SK-N-SH (cell line): ENCODE results near the gene IFIT1B. TPM values are rescaled to one million over a fixed set of nuclear protein-coding genes. Genes with fewer than 3 reads are reported as not detected.
A peak's percentile ranks its signal among the peaks of the same experiment; 100 is the strongest.
"Not testable (repeated sequence)": the region's sequence is repeated elsewhere in the genome, so short reads cannot be mapped to it uniquely, and the experiment has no call there.

Source experiments
- CTCF ChIA-PET: fragments of 300-600, 350-600 bp; formaldehyde crosslinking; extraction: SDS; loops from one replicate; lab custom pipeline; 2021; lab: Yijun Ruan, JAX
- POLR2A ChIA-PET: fragments of 350-600 bp; sonication (Branson Sonifier 250); formaldehyde crosslinking; extraction: SDS; loops from one replicate; lab custom pipeline; 2020; ENCODE audit warnings: antibody characterized with exemption, inconsistent platforms; lab: Yijun Ruan, JAX
- DNase-seq: peaks from one replicate; pipeline ENCODE4 v3.0.0; 2012
- H2AFZ ChIP-seq: fragments of 200-600 bp; sonication (generic); 2 replicates; pipeline ENCODE4 v1.8.1; 2016; ENCODE audit warnings: antibody characterized with exemption, mild to moderate bottlenecking, low read depth
- H3F3A ChIP-seq: fragments of 200-600 bp; sonication (generic); replicated peaks from 2 replicates; pipeline ENCODE3; 2016; ENCODE audit warnings: antibody characterized with exemption, mild to moderate bottlenecking; ENCODE audit not compliant: insufficient read depth
- H3K27ac ChIP-seq, 2 experiments: fragments of 200-500 bp in 1 of 2; fragments of 200-600 bp in 1 of 2; sonication (Bioruptor generic) in 1 of 2; sonication (generic), shearing (Covaris generic) in 1 of 2; 2 replicates each; pipeline versions ENCODE4 v1.5.1 to v1.6.1; 2014 to 2016; ENCODE audit warnings: low read depth in 2 of 2, inconsistent platforms in 1 of 2, low read length in 1 of 2, mild to moderate bottlenecking in 1 of 2, mixed read lengths in 1 of 2
- H3K27me3 ChIP-seq: fragments of 200-600 bp; sonication (generic), shearing (Covaris generic); 2 replicates; pipeline ENCODE4 v1.6.1; 2016; ENCODE audit warnings: mixed run types; ENCODE audit not compliant: insufficient read depth
- H3K36me3 ChIP-seq, 2 experiments: fragments of 200-500 bp in 1 of 2; fragments of 200-600 bp in 1 of 2; sonication (Bioruptor generic) in 1 of 2; sonication (generic) in 1 of 2; replicated peaks in 1 of 2; 2 replicates each; pipeline versions ENCODE3 to v1.5.1; 2014 to 2016; ENCODE audit warnings: low read length in 1 of 2, mild to moderate bottlenecking in 1 of 2; ENCODE audit not compliant: insufficient read depth in 2 of 2, control insufficient read depth in 1 of 2
- H3K4me1 ChIP-seq, 2 experiments: fragments of 200-500 bp in 1 of 2; fragments of 200-600 bp in 1 of 2; sonication (Bioruptor generic) in 1 of 2; sonication (generic), shearing (Covaris generic) in 1 of 2; 2 replicates each; pipeline versions ENCODE4 v1.5.1 to v1.6.1; 2014 to 2016; ENCODE audit warnings: low read depth in 1 of 2, low read length in 1 of 2, mixed run types in 1 of 2; ENCODE audit not compliant: insufficient read depth in 2 of 2, control insufficient read depth in 1 of 2
- H3K4me2 ChIP-seq: fragments of 200-600 bp; sonication (generic), shearing (Covaris generic); 2 replicates; pipeline ENCODE4 v1.6.1; 2017; ENCODE audit warnings: mixed run types
- H3K4me3 ChIP-seq, 2 experiments: fragments of 200-500 bp in 1 of 2; fragments of 200-600 bp in 1 of 2; sonication (Bioruptor generic) in 1 of 2; sonication (generic), shearing (Covaris generic) in 1 of 2; 2 replicates each; pipeline versions ENCODE4 v1.5.1 to v1.8.1; 2014 to 2016; ENCODE audit warnings: low read depth in 2 of 2, inconsistent platforms in 1 of 2, low read length in 1 of 2, mild to moderate bottlenecking in 1 of 2, mixed read lengths in 1 of 2, moderate library complexity in 1 of 2
- H3K79me2 ChIP-seq: fragments of 200-600 bp; sonication (generic); 2 replicates; pipeline ENCODE4 v1.8.1; 2017; ENCODE audit warnings: mild to moderate bottlenecking; ENCODE audit not compliant: insufficient read depth
- H3K9ac ChIP-seq: fragments of 200-600 bp; sonication (generic); 2 replicates; pipeline ENCODE4 v1.6.1; 2017; ENCODE audit warnings: mixed run types
- H3K9me2 ChIP-seq: fragments of 200-600 bp; sonication (generic); 2 replicates; pipeline ENCODE4 v1.6.1; 2017; ENCODE audit warnings: mixed run types
- H3K9me3 ChIP-seq: fragments of 200-600 bp; sonication (generic); 2 replicates; pipeline ENCODE4 v1.6.1; 2017; ENCODE audit warnings: mixed run types, mild to moderate bottlenecking, moderate library complexity
- H4K20me1 ChIP-seq: fragments of 200-600 bp; sonication (generic); 2 replicates; pipeline ENCODE4 v1.6.1; 2017; ENCODE audit warnings: mild to moderate bottlenecking, mixed run types; ENCODE audit not compliant: insufficient read depth
- CHD2 ChIP-seq: fragments of 150-350 bp; IDR thresholded peaks from 2 replicates; pipeline ENCODE4 v1.6.1; 2018; ENCODE audit warnings: low read length; ENCODE audit not compliant: partially characterized antibody
- FOSL2 ChIP-seq: IDR thresholded peaks from 2 replicates; pipeline ENCODE4 v1.4.0; 2012; ENCODE audit warnings: low read depth, mild to moderate bottlenecking, moderate library complexity, borderline replicate concordance
- JUND ChIP-seq: IDR thresholded peaks from 2 replicates; pipeline ENCODE4 v1.4.0; 2012
- MAX ChIP-seq: IDR thresholded peaks from 2 replicates; pipeline ENCODE4 v1.4.0; 2012; ENCODE audit warnings: low read depth
- MEF2A ChIP-seq: IDR thresholded peaks from 2 replicates; pipeline ENCODE4 v1.4.0; 2012; ENCODE audit warnings: low read depth, borderline replicate concordance
- MXI1 ChIP-seq: IDR thresholded peaks from 2 replicates; pipeline ENCODE4 v1.6.1; 2012; ENCODE audit warnings: mild to moderate bottlenecking, low read depth, low read length, improper control_type of control experiment
- PBX3 ChIP-seq: IDR thresholded peaks from 2 replicates; pipeline ENCODE4; 2012
- POLR2AphosphoS5 ChIP-seq: IDR thresholded peaks from 2 replicates; pipeline ENCODE4 v1.6.1; 2012; ENCODE audit warnings: low read depth, low read length
- RAD21 ChIP-seq: IDR thresholded peaks from 2 replicates; pipeline ENCODE4 v1.6.1; 2012; ENCODE audit warnings: mild to moderate bottlenecking, low read length
- RFX5 ChIP-seq: IDR thresholded peaks from 2 replicates; pipeline ENCODE4 v1.6.1; 2012; ENCODE audit warnings: mild to moderate bottlenecking, improper control_type of control experiment, low read length
- SIN3A ChIP-seq: IDR thresholded peaks from 2 replicates; pipeline ENCODE4 v1.6.1; 2012; ENCODE audit warnings: low read depth, mild to moderate bottlenecking, low read length, moderate library complexity, borderline replicate concordance
- TCF12 ChIP-seq: IDR thresholded peaks from 2 replicates; pipeline ENCODE4 v1.4.0; 2012
- TEAD4 ChIP-seq: IDR thresholded peaks from 2 replicates; pipeline ENCODE4 v1.4.0; 2012; ENCODE audit warnings: mild to moderate bottlenecking, borderline replicate concordance; ENCODE audit not compliant: insufficient read depth
- ZBTB33 ChIP-seq: IDR thresholded peaks from 2 replicates; pipeline ENCODE4 v1.4.0; 2012; ENCODE audit warnings: low read depth, borderline replicate concordance
- WGBS: methylation state at CpG from one replicate; pipeline ENCODE4 v1.1.6; 2017; ENCODE audit warnings: low lambda C conversion rate; 5-methylcytosine and 5-hydroxymethylcytosine counted together
- polyA plus RNA-seq, 3 experiments: library from polyadenylated mRNA; depleted of rRNA; stranded (reverse); fragments of >200 nt; gene quantifications; 2 replicates each; pipeline ENCODE4 v1.2.3, GENCODE V29; 2012

The IFIT1B gene
- polyA plus RNA-seq, 1 of the 3 experiments (the other 2 are of a cell fraction), result 0.03 TPM

DNA sequence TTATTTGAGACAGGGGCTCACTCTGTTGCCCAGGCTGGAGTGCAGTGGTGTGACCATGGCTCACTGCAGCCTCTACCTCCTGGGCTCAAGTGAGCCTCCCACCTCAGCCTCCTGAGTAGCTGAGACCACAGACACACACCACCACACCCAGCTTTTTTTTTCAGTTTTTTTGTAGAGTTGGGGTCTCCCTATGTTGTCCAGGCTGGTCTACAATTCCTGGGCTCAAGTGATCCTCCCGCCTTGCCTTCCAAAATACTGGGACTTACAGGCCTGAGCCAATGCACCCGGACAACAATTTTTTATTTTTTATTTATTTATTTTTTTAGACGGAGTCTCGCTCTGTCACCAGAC, 13.3 kb downstream of the IFIT1B start:
- DNase-seq, POLR2A ChIA-PET, H3K27ac ChIP-seq, H4K20me1 ChIP-seq, H3K9ac ChIP-seq, H3K4me3 ChIP-seq, H2AFZ ChIP-seq, H3K27me3 ChIP-seq, H3K79me2 ChIP-seq, H3K9me2 ChIP-seq, H3K9me3 ChIP-seq, H3K36me3 ChIP-seq, H3K4me2 ChIP-seq: not testable (repeated sequence)
- H3F3A ChIP-seq, result peaks cover 23% of the 10 kb centered on the region
- WGBS, result 99% methylated on average over 4 of the region's 4 CpGs
- H3K4me1 ChIP-seq, result peaks cover 2 to 13% of the 10 kb centered on the region in 2 experiments; a peak in 2 of 4 replicates
- CTCF ChIA-PET, result interaction anchor here (1.1 kb wide), 1 partner anchor 22 kb away, joined by 3 read pairs; no protein-coding TSS in a partner anchor

GRCh38 chr10:89391907-89392756, 14.3 kb downstream of the IFIT1B start, which contains the start of gene IFIT1:
IFIT1 (plus strand) TSS chr10:89392623; CDS start chr10:89392713, 90 bp downstream.
- no peaks in the 10 kb centered on the region for H3K9me3 ChIP-seq
- peak; percentile 21; the same call in 1 of the 2 replicates for TF ChIP-seq MEF2A
- TF ChIP-seq RAD21, result no peak
- TF ChIP-seq TCF12, result 0 out of 2 replicates have a peak, but pooled peaks have one; percentile 29
- TF ChIP-seq MAX, result no peak
- TF ChIP-seq CHD2, result peak; percentile 41
- peak; percentile 67; the same call in 1 of the 2 replicates for TF ChIP-seq SIN3A
- TF ChIP-seq RFX5, result 0 out of 2 replicates have a peak, but pooled peaks have one; percentile 39
- peak; percentile 27; the same call in 1 of the 2 replicates for TF ChIP-seq MXI1
- TF ChIP-seq POLR2AphosphoS5, result 0 out of 2 replicates have a peak, but pooled peaks have one; percentile 24
- TF ChIP-seq TEAD4, result 0 out of 2 replicates have a peak, but pooled peaks have one; percentile 26
- peak within 1 kb of the TSS; percentile 94 for H2AFZ ChIP-seq
- H3K79me2 ChIP-seq, result no peaks in the 10 kb centered on the region
- H3K27me3 ChIP-seq, result no peaks in the 10 kb centered on the region
- peaks cover 2 to 13% of the 10 kb centered on the region in 2 experiments; a peak in 2 of 4 replicates for H3K4me1 ChIP-seq
- ChIA-PET CTCF (interaction anchor here (1.1 to 1.9 kb wide), 2 partner anchors 23 to 133 kb away, joined by 3 to 5 read pairs; no protein-coding TSS in a partner anchor), POLR2A (no interaction called here)
- peak within 1 kb of the TSS; percentile 64 to 65 for H3K4me3 ChIP-seq
- peak; percentile 55 for DNase-seq
- H3F3A ChIP-seq, result peaks cover 23% of the 10 kb centered on the region
- H3K36me3 ChIP-seq, result no peaks in the 10 kb centered on the region
- H3K9me2 ChIP-seq, result 0 out of 2 replicates have a peak, but pooled peaks cover 3% of the 10 kb centered on the region
- peak within 1 kb of the TSS; percentile 78 to 91 for H3K27ac ChIP-seq
- WGBS, result 9% methylated on average over 8 of the region's 8 CpGs
- H3K9ac ChIP-seq, result peak within 1 kb of the TSS; percentile 62; the same call in 1 of the 2 replicates
- peak within 1 kb of the TSS; percentile 78 for H3K4me2 ChIP-seq
- H4K20me1 ChIP-seq, result no peaks in the 10 kb centered on the region

DNA sequence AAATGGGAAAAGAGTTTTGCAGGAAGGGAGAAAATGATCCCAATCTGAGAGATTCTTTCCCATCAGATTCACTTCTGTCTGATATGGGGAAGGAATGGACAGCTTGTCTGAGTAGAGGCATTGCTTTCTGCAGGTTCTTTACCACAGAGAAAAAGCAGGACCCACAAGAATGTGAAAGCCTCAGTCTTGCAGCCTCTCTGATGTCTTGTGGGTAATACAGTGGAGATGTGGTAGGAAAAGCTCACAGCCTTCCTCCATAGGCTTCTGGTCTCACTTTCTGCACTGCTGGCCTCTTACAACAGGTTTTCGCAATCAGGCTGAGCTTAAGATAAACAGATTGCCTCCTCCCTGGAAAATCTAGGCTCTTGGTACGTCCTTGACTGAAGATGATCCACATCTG, 15.1 kb downstream of the IFIT1B start:
- 72% methylated on average over 2 of the region's 2 CpGs for WGBS
- no peaks in the 10 kb centered on the region for H3K36me3 ChIP-seq
- H3K4me3 ChIP-seq, result peak overlapping the region; percentile 64 to 65
- ChIA-PET POLR2A (no interaction called here), CTCF (interaction anchor here (1.1 to 1.9 kb wide), 2 partner anchors 24 to 134 kb away, joined by 3 to 5 read pairs; no protein-coding TSS in a partner anchor)
- TF ChIP-seq PBX3, result peak; percentile 79
- TF ChIP-seq JUND, result no peak
- no peak for TF ChIP-seq FOSL2
- peak; percentile 82 for TF ChIP-seq TCF12
- TF ChIP-seq ZBTB33, result no peak
- H2AFZ ChIP-seq, result peak overlapping the region; percentile 94
- no peaks in the 10 kb centered on the region for H4K20me1 ChIP-seq
- H3K79me2 ChIP-seq, result no peaks in the 10 kb centered on the region
- H3K9me2 ChIP-seq, result 0 out of 2 replicates have a peak, but pooled peaks cover 3% of the 10 kb centered on the region
- H3K4me1 ChIP-seq, result peaks cover 2 to 13% of the 10 kb centered on the region in 2 experiments; a peak in 2 of 4 replicates
- H3K4me2 ChIP-seq, result peak overlapping the region; percentile 78
- H3K27me3 ChIP-seq, result no peaks in the 10 kb centered on the region
- DNase-seq, result no peak
- peak overlapping the region; percentile 78 to 91 for H3K27ac ChIP-seq
- H3K9me3 ChIP-seq, result no peaks in the 10 kb centered on the region
- peak overlapping the region; percentile 62; the same call in 1 of the 2 replicates for H3K9ac ChIP-seq
- peaks cover 23% of the 10 kb centered on the region for H3F3A ChIP-seq
